Spleen (tissue), 7 donors: ENCODE data around the gene MCM3AP.

Source experiments
- CTCF ChIP-seq, 11 experiments: fragments of 200-600 bp in 7 of 11; fragments of 450-650 bp in 4 of 11; sonication (generic) in 4 of 11; IDR thresholded peaks in 8 of 11; conservative IDR thresholded peaks in 3 of 11; 1 replicate in 7 of 11; 2 replicates in 4 of 11; pipeline versions ENCODE4 v1.4.0 to v1.8.0; 2016 to 2021; ENCODE audit warnings: antibody characterized with exemption in 11 of 11, inconsistent platforms in 4 of 11, mild to moderate bottlenecking in 1 of 11
- POLR2A ChIP-seq, 3 donors: fragments of 450-650 bp; IDR thresholded peaks; one replicate each; pipeline ENCODE4 v1.5.1; 2017; ENCODE audit warnings: antibody characterized with exemption in 3 of 3, mild to moderate bottlenecking in 1 of 3
- POLR2AphosphoS5 ChIP-seq, 3 donors: sonication (generic); formaldehyde crosslinking; IDR thresholded peaks; one replicate each; pipeline ENCODE4 v1.5.1; 2017; ENCODE audit warnings: antibody characterized with exemption in 3 of 3
- donor health status: DM: no; HTN: no; CAD: no; lungs with moderate emphysema.
- donor health status: DM: no; HTN: no; CAD: no.
- donor health status: DM: no; HTN: no; CAD: no.

- TF ChIP-seq CTCF (IDR thresholded peaks at IDR 0.05 in 8 of 11, conservative IDR thresholded peaks at IDR 0.05 in 3 of 11), result no peak
- TF ChIP-seq POLR2A (IDR thresholded peaks at IDR 0.05), result no peak
- TF ChIP-seq POLR2AphosphoS5 (IDR thresholded peaks at IDR 0.05), result no peak
Measured at GRCh38 chr21:46222436-46223116, 62.8 kb downstream of the MCM3AP start.
